Measurements from ENCODE around the gene SLC6A2. TPM values are rescaled to one million over a fixed set of nuclear protein-coding genes. Genes with fewer than 3 reads are reported as not detected.

SLC6A2 gene
- total RNA-seq, 4 donors from 2014 or later, result 0.51 to 2.1 (median 1.0) TPM; not detected in 1

GRCh38 chr16:55697867-55698266, 42.1 kb downstream of the SLC6A2 start:
- intact Hi-C loops (cut with DNase I; ENCODE audit: low total_unique reads), result no loop called here
- Histone ChIP-seq H3K4me3 (no peak overlapping the region), H3K4me1 (no peaks in the 10 kb centered on the region), H3K36me3 (no peaks in the 10 kb centered on the region), H3K27ac (no peak overlapping the region), H3K27me3 (no peaks in the 10 kb centered on the region), H3K9me3 (no peaks in the 10 kb centered on the region)
- no peak for DNase-seq
- TF ChIP-seq POLR2A (IDR thresholded peaks at IDR 0.05) (no peak), CTCF (IDR thresholded peaks at IDR 0.05) (no peak)

- no peak for DNase-seq
- Histone ChIP-seq H3K27me3 (no peaks in the 10 kb centered on the region), H3K27ac (no peak overlapping the region), H3K4me3 (no peak overlapping the region), H3K9me3 (no peaks in the 10 kb centered on the region), H3K4me1 (no peaks in the 10 kb centered on the region), H3K36me3 (no peaks in the 10 kb centered on the region)
- no peak for TF ChIP-seq POLR2A (IDR thresholded peaks at IDR 0.05)
- TF ChIP-seq CTCF (IDR thresholded peaks at IDR 0.05), result no peak
- intact Hi-C loops (cut with DNase I; ENCODE audit: low total_unique reads), result no loop called here
Measured at GRCh38 chr16:55698331-55698730, 42.5 kb downstream of the SLC6A2 start.

- no peaks in the 10 kb centered on the region for H3K27me3 ChIP-seq
- no peaks in the 10 kb centered on the region for H3K4me1 ChIP-seq
- no peak overlapping the region for H3K4me3 ChIP-seq
- intact Hi-C loops (cut with DNase I; ENCODE audit: low total_unique reads), result no loop called here
- no peak for DNase-seq
- TF ChIP-seq POLR2A (IDR thresholded peaks at IDR 0.05) (no peak), CTCF (IDR thresholded peaks at IDR 0.05) (no peak)
- H3K36me3 ChIP-seq, result no peaks in the 10 kb centered on the region
- H3K27ac ChIP-seq, result no peak overlapping the region
- no peaks in the 10 kb centered on the region for H3K9me3 ChIP-seq
Measured at GRCh38 chr16:55698946-55699345, 43.2 kb downstream of the SLC6A2 start.

- Histone ChIP-seq H3K27me3 (no peaks in the 10 kb centered on the region), H3K36me3 (no peaks in the 10 kb centered on the region), H3K4me1 (no peaks in the 10 kb centered on the region), H3K4me3 (no peak overlapping the region), H3K9me3 (no peaks in the 10 kb centered on the region), H3K27ac (no peak overlapping the region)
- no peak for DNase-seq
- intact Hi-C loops (cut with DNase I; ENCODE audit: low total_unique reads), result loop anchor here (10.0 kb wide), 1 partner anchor 235 kb away; no protein-coding TSS in a partner anchor
- TF ChIP-seq CTCF (IDR thresholded peaks at IDR 0.05), result no peak
- no peak for TF ChIP-seq POLR2A (IDR thresholded peaks at IDR 0.05)
Measured at GRCh38 chr16:55699616-55700015, 43.8 kb downstream of the SLC6A2 start.

GRCh38 chr16:55700067-55700466, 44.3 kb downstream of the SLC6A2 start:
- Histone ChIP-seq H3K4me1 (no peaks in the 10 kb centered on the region), H3K36me3 (no peaks in the 10 kb centered on the region), H3K27ac (no peak overlapping the region), H3K27me3 (no peaks in the 10 kb centered on the region), H3K4me3 (no peak overlapping the region), H3K9me3 (no peaks in the 10 kb centered on the region)
- no peak for DNase-seq
- TF ChIP-seq POLR2A (IDR thresholded peaks at IDR 0.05), result no peak
- no peak for TF ChIP-seq CTCF (IDR thresholded peaks at IDR 0.05)
- intact Hi-C loops (cut with DNase I; ENCODE audit: low total_unique reads), result loop anchor here (10.0 kb wide), 1 partner anchor 235 kb away; no protein-coding TSS in a partner anchor

Measured in uterus (tissue), 4 donors.